ENCODE measurements around the gene RALGAPA2. TPM values are rescaled to one million over a fixed set of nuclear protein-coding genes. Genes with fewer than 3 reads are reported as not detected.

RALGAPA2 gene
- total RNA-seq, 1 experiment from 2014 or later = 18.2 TPM

- peaks cover under 1% of the 10 kb centered on the region; the same call in 1 of the 2 replicates for H3K9me3 Mint-ChIP-seq
- ChIA-PET CTCF (interaction anchor here (0.6 to 3.4 kb wide), 8 partner anchors 42 to 287 kb away, joined by 3 to 23 read pairs (median 4); no protein-coding TSS in a partner anchor), POLR2A (no interaction called here)
- peak overlapping the region; percentile 17; the same call in 1 of the 2 replicates for H3K27ac Mint-ChIP-seq
- peak overlapping the region; percentile 80 for H3K4me3 Mint-ChIP-seq
- peaks cover 51% of the 10 kb centered on the region for H3K4me1 Mint-ChIP-seq
- H3K27me3 Mint-ChIP-seq (ENCODE audit: low read depth) = peaks cover 83% of the 10 kb centered on the region
- DNase-seq (ENCODE audit: low spot score) = peak; percentile 66
- peak; percentile 21 for ATAC-seq
- no peaks in the 10 kb centered on the region for H3K36me3 Mint-ChIP-seq
- no peak for TF ChIP-seq AR (CRISPR knock-in tag; IDR thresholded peaks at IDR 0.05)
- TF ChIP-seq RELA (CRISPR knock-in tag; IDR thresholded peaks at IDR 0.05; ENCODE audit: borderline replicate concordance) = no peak
- 0 out of 2 replicates have a peak, but pooled peaks have one; percentile 38 for TF ChIP-seq FOXK1 (CRISPR knock-in tag; IDR thresholded peaks at IDR 0.05)
- TF ChIP-seq GRHL2 (CRISPR knock-in tag; IDR thresholded peaks at IDR 0.05; ENCODE audit: insufficient replicate concordance, severe bottlenecking) = no peak
- no peak for TF ChIP-seq NFATC4 (CRISPR knock-in tag; IDR thresholded peaks at IDR 0.05)
- TF ChIP-seq AFF4 (CRISPR knock-in tag; IDR thresholded peaks at IDR 0.05; ENCODE audit: borderline replicate concordance) = no peak
- 0 out of 2 replicates have a peak, but pooled peaks have one; percentile 17 for TF ChIP-seq IRF1 (CRISPR knock-in tag; IDR thresholded peaks at IDR 0.05)
- no peak for TF ChIP-seq JAZF1 (CRISPR knock-in tag; IDR thresholded peaks at IDR 0.05)
- TF ChIP-seq HMGXB4 (CRISPR knock-in tag; IDR thresholded peaks at IDR 0.05) = peak; percentile 25; the same call in 1 of the 2 replicates
- 0 out of 2 replicates have a peak, but pooled peaks have one; percentile 27 for TF ChIP-seq ZNF263 (CRISPR knock-in tag; IDR thresholded peaks at IDR 0.05; ENCODE audit: low read depth)
- no peak for TF ChIP-seq RORB (CRISPR knock-in tag; IDR thresholded peaks at IDR 0.05)
- no peak for TF ChIP-seq ZNF425 (CRISPR knock-in tag; conservative IDR thresholded peaks at IDR 0.05)
- TF ChIP-seq ZBTB43 (CRISPR knock-in tag; IDR thresholded peaks at IDR 0.05) = no peak
- TF ChIP-seq CDX4 (CRISPR knock-in tag; IDR thresholded peaks at IDR 0.05; ENCODE audit: borderline replicate concordance) = no peak
- no peak for TF ChIP-seq USF1 (CRISPR knock-in tag; IDR thresholded peaks at IDR 0.05)
- peak; percentile 65; the same call in 1 of the 2 replicates for TF ChIP-seq NFE2L1 (CRISPR knock-in tag; IDR thresholded peaks at IDR 0.05)
- no peak for TF ChIP-seq SMAD4 (CRISPR knock-in tag; IDR thresholded peaks at IDR 0.05)
- no peak for TF ChIP-seq TEAD1 (CRISPR knock-in tag; IDR thresholded peaks at IDR 0.05)
- no peak for TF ChIP-seq CREB1 (CRISPR knock-in tag; IDR thresholded peaks at IDR 0.05)
- no peak; the same call in 1 of the 2 replicates for TF ChIP-seq KAT7 (CRISPR knock-in tag; IDR thresholded peaks at IDR 0.05; ENCODE audit: borderline replicate concordance)
- no peak for TF ChIP-seq ZNF138 (CRISPR knock-in tag; conservative IDR thresholded peaks at IDR 0.05)
- TF ChIP-seq ZNF219 (CRISPR knock-in tag; IDR thresholded peaks at IDR 0.05; ENCODE audit: borderline replicate concordance) = no peak
These were observed 343.0 kb downstream of the RALGAPA2 start for GRCh38 chr20:20369250-20370093.
